ENCODE data around the gene PRKAR1A. TPM values are rescaled to one million over a fixed set of nuclear protein-coding genes. Genes with fewer than 3 reads are reported as not detected.
"Not testable (repeated sequence)": the region's sequence is repeated elsewhere in the genome, so short reads cannot be mapped to it uniquely, and the experiment has no call there.

The PRKAR1A gene
- total RNA-seq, 1 donor, result 260 TPM

DNA sequence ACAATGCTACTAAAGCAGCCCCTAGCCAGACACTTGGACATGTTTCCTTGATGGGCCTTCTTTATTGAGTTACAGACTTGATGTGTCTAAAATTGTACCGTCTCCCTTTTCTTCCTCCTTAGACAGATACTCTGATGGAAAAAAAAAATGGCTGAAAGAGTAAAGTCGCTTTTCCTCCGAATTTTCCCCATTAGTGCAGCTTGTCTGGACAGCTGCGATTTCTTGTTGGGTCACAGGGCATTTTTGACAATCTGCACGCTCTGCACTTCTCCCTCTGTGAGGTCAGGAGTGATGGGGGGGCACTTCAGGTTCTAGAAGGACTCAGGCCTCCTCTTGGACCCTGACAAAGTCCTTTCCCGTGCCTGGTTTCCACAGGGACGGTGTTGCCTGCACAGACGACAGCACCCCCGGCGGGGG, 968 bp upstream of the PRKAR1A start:
- no peak for DNase-seq (ENCODE audit: low read depth)
- TF ChIP-seq, protein P1, sequence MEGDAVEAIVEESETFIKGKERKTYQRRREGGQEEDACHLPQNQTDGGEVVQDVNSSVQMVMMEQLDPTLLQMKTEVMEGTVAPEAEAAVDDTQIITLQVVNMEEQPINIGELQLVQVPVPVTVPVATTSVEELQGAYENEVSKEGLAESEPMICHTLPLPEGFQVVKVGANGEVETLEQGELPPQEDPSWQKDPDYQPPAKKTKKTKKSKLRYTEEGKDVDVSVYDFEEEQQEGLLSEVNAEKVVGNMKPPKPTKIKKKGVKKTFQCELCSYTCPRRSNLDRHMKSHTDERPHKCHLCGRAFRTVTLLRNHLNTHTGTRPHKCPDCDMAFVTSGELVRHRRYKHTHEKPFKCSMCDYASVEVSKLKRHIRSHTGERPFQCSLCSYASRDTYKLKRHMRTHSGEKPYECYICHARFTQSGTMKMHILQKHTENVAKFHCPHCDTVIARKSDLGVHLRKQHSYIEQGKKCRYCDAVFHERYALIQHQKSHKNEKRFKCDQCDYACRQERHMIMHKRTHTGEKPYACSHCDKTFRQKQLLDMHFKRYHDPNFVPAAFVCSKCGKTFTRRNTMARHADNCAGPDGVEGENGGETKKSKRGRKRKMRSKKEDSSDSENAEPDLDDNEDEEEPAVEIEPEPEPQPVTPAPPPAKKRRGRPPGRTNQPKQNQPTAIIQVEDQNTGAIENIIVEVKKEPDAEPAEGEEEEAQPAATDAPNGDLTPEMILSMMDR (IDR thresholded peaks at IDR 0.05; ENCODE audit: insufficient read depth, low read depth, low read length), result peak; percentile 26
- peak overlapping the region; percentile 77 for H3K4me3 ChIP-seq (ENCODE audit: low read depth, low read length)

- DNase-seq (ENCODE audit: low read depth), result peak; percentile 80
- TF ChIP-seq, protein P1 (IDR thresholded peaks at IDR 0.05; ENCODE audit: insufficient read depth, low read depth, low read length), result no peak
- H3K4me3 ChIP-seq (ENCODE audit: low read depth, low read length), result peak overlapping the region; percentile 77
Measured at GRCh38 chr17:68511671-68512246, 471 bp upstream of the PRKAR1A start.

DNA sequence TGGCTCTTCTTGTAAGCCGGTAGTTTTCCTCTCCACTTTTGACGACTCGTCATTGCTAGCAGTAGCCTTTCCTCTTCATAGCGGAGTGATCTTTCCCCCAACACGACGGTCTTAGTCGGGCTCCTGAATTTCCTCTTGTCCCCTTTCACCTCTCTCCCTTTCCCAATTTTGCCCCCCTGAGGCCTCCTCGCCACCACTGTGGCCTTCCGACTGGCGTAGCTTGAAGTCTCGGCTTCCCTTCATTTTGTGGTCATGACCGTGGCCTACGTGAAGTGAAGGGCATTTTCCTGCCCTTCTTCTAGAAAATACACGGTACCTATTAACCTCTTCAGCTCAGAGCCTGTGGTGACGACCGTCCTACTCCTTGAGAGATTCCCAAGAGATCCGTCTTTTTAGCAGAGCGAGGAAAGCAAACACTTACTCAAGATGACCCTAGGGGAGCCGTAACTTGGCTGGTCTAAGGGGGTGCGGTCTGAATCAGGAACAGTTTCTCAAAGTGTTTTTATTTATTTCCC, 787 bp downstream of the PRKAR1A start:
- peak; percentile 68 for DNase-seq (ENCODE audit: low read depth)
- peak overlapping the region; percentile 77 for H3K4me3 ChIP-seq (ENCODE audit: low read depth, low read length)
- TF ChIP-seq, protein P1 (IDR thresholded peaks at IDR 0.05; ENCODE audit: insufficient read depth, low read depth, low read length), result no peak

DNA sequence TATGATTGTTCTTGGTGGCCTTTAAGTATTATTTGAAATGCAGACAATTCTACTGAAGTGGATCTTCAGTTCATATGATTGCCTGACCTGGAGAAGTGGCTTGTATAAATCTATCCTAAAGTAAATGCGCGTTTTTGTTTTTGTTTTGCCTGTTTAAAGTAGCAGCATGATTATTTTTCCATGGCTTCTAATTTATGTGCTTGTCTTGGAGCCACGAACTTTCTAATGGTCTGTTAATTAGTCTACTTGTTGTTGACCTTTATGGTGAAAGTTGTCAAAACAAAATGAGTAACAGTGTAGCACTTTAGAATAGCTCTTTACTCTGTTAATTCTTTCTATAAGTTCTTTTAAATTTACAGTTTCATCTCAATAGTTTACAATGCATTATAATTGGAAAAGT, 1.7 kb downstream of the PRKAR1A start:
- TF ChIP-seq, protein P1 (IDR thresholded peaks at IDR 0.05; ENCODE audit: insufficient read depth, low read depth, low read length), result no peak
- peak; percentile 36 for DNase-seq (ENCODE audit: low read depth)
- H3K4me3 ChIP-seq (ENCODE audit: low read depth, low read length), result peak overlapping the region; percentile 77

GRCh38 chr17:68514831-68515635, 2.8 kb downstream of the PRKAR1A start:
- H3K4me3 ChIP-seq (ENCODE audit: low read depth, low read length), result peak overlapping the region; percentile 77
- DNase-seq (ENCODE audit: low read depth), result peak; percentile 89
- TF ChIP-seq, protein P1 (IDR thresholded peaks at IDR 0.05; ENCODE audit: insufficient read depth, low read depth, low read length), result no peak

- no peak overlapping the region for H3K4me3 ChIP-seq (ENCODE audit: low read depth, low read length)
- no peak for DNase-seq (ENCODE audit: low read depth)
- TF ChIP-seq, protein P1 (IDR thresholded peaks at IDR 0.05; ENCODE audit: insufficient read depth, low read depth, low read length), result no peak
Measured at GRCh38 chr17:68516732-68517131, 4.5 kb downstream of the PRKAR1A start.

DNA sequence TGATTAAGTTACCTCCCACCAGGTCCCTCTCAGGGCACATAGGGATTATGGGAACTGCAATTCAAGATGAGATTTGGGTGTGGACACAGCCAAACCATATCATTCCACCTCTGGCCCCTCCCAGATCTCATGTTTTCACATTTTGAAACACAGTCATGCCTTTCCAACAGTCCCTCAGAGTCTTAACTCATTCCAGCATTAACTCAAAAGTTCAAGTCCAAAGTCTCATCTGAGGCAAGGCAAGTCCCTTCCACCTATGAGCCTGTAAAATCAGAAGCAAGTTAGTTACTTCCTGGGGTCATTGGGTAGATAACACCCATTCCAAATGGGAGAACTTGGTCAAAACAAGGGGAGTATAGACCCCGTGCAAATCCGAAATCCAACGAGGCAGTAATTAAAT, 5.4 kb downstream of the PRKAR1A start:
- not testable (repeated sequence) for DNase-seq (ENCODE audit: low read depth); H3K4me3 ChIP-seq (ENCODE audit: low read depth, low read length)
